Measurements from ENCODE around the gene AQP1.

Gene AQP1

GRCh38 chr7:30925117-30925516 lies 13.5 kb downstream of the AQP1 start:
- Histone ChIP-seq H2BK5ac (ENCODE audit: low read length) (no peak overlapping the region), H2BK15ac (ENCODE audit: low read length) (no peak overlapping the region), H2BK12ac (ENCODE audit: low read length) (no peak overlapping the region), H3K4me1 (ENCODE audit: control insufficient read depth in 2 of 2, insufficient read depth in 1 of 2, low read depth in 1 of 2, low read length in 2 of 2) (peaks cover 0 to 8% of the 10 kb centered on the region in 2 donors), H4K8ac (ENCODE audit: low read depth, low read length) (no peak overlapping the region), H2AK5ac (ENCODE audit: low read depth, low read length) (no peak overlapping the region), H3K79me1 (ENCODE audit: low read depth, low read length) (no peaks in the 10 kb centered on the region), H4K91ac (ENCODE audit: low read depth, low read length, poor library complexity) (no peak overlapping the region), H3K27ac (replicated peaks; ENCODE audit: low read length) (no peak overlapping the region), H2BK120ac (ENCODE audit: low read depth, low read length) (no peak overlapping the region), H3K27me3 (ENCODE audit: control insufficient read depth in 3 of 3, insufficient read depth in 3 of 3, low read depth in 1 of 3, low read length in 3 of 3) (peaks cover 0 to 3% (median 0%) of the 10 kb centered on the region in 3 experiments), H3K9ac (ENCODE audit: low read depth, low read length, poor library complexity) (no peak overlapping the region), H3K4me2 (ENCODE audit: insufficient read depth, low read length, poor library complexity, severe bottlenecking) (no peak overlapping the region), H3K18ac (ENCODE audit: low read length) (no peak overlapping the region), H3K36me3 (replicated peaks in 1 of 2; ENCODE audit: control insufficient read depth in 2 of 2, insufficient read depth in 2 of 2, low read length in 2 of 2) (no peaks in the 10 kb centered on the region), H2AFZ (ENCODE audit: low read length) (no peak overlapping the region), H3K4me3 (ENCODE audit: low read length in 2 of 2) (no peak overlapping the region), H3K23ac (ENCODE audit: low read depth, low read length, poor library complexity) (no peak overlapping the region), H3K9me3 (replicated peaks in 1 of 2; ENCODE audit: control insufficient read depth in 2 of 2, insufficient read depth in 1 of 2, low read depth in 1 of 2, low read length in 2 of 2) (peaks cover 3 to 8% of the 10 kb centered on the region in 2 donors), H3K14ac (ENCODE audit: low read length) (no peak overlapping the region), H3K4ac (ENCODE audit: low read length) (no peak overlapping the region)
- DNase-seq (ENCODE audit: low spot score), result no peak
- WGBS, 2 donors (ENCODE audit: extremely low coverage in 2 of 2, insufficient read length in 2 of 2, insufficient replicate concordance in 1 of 2), result no CpG with 5 or more reads among the region's 2 CpGs

GRCh38 chr7:30925913-30926312 lies 14.3 kb downstream of the AQP1 start:
- Histone ChIP-seq H3K9ac (ENCODE audit: low read depth, low read length, poor library complexity) (no peak overlapping the region), H3K23ac (ENCODE audit: low read depth, low read length, poor library complexity) (peak overlapping the region; percentile 58), H3K18ac (ENCODE audit: low read length) (no peak overlapping the region), H2AFZ (ENCODE audit: low read length) (no peak overlapping the region), H3K27ac (replicated peaks; ENCODE audit: low read length) (no peak overlapping the region), H2BK120ac (ENCODE audit: low read depth, low read length) (no peak overlapping the region), H3K79me1 (ENCODE audit: low read depth, low read length) (no peaks in the 10 kb centered on the region), H3K27me3 (ENCODE audit: control insufficient read depth in 3 of 3, insufficient read depth in 3 of 3, low read depth in 1 of 3, low read length in 3 of 3) (peaks cover 0 to 3% (median 0%) of the 10 kb centered on the region in 3 experiments), H4K8ac (ENCODE audit: low read depth, low read length) (no peak overlapping the region), H3K4ac (ENCODE audit: low read length) (no peak overlapping the region), H2BK12ac (ENCODE audit: low read length) (no peak overlapping the region), H4K91ac (ENCODE audit: low read depth, low read length, poor library complexity) (no peak overlapping the region), H3K4me1 (ENCODE audit: control insufficient read depth in 2 of 2, insufficient read depth in 1 of 2, low read depth in 1 of 2, low read length in 2 of 2) (peaks cover 0 to 8% of the 10 kb centered on the region in 2 donors), H3K36me3 (replicated peaks in 1 of 2; ENCODE audit: control insufficient read depth in 2 of 2, insufficient read depth in 2 of 2, low read length in 2 of 2) (no peaks in the 10 kb centered on the region), H3K4me2 (ENCODE audit: insufficient read depth, low read length, poor library complexity, severe bottlenecking) (no peak overlapping the region), H3K9me3 (replicated peaks in 1 of 2; ENCODE audit: control insufficient read depth in 2 of 2, insufficient read depth in 1 of 2, low read depth in 1 of 2, low read length in 2 of 2) (peaks cover 3 to 8% of the 10 kb centered on the region in 2 donors), H3K4me3 (ENCODE audit: low read length in 2 of 2) (no peak overlapping the region), H3K14ac (ENCODE audit: low read length) (no peak overlapping the region), H2BK5ac (ENCODE audit: low read length) (no peak overlapping the region), H2AK5ac (ENCODE audit: low read depth, low read length) (no peak overlapping the region), H2BK15ac (ENCODE audit: low read length) (no peak overlapping the region)
- no CpG with 5 or more reads among the region's 5 CpGs for WGBS, 2 donors (ENCODE audit: extremely low coverage in 2 of 2, insufficient read length in 2 of 2, insufficient replicate concordance in 1 of 2)
- DNase-seq (ENCODE audit: low spot score), result no peak

- H3K18ac ChIP-seq (ENCODE audit: low read length), result no peak overlapping the region
- no peak overlapping the region for H2AFZ ChIP-seq (ENCODE audit: low read length)
- H3K14ac ChIP-seq (ENCODE audit: low read length), result no peak overlapping the region
- H2BK5ac ChIP-seq (ENCODE audit: low read length), result peak overlapping the region; percentile 70
- no peak overlapping the region for H3K4me2 ChIP-seq (ENCODE audit: insufficient read depth, low read length, poor library complexity, severe bottlenecking)
- no peak overlapping the region for H3K9ac ChIP-seq (ENCODE audit: low read depth, low read length, poor library complexity)
- H2AK5ac ChIP-seq (ENCODE audit: low read depth, low read length), result no peak overlapping the region
- H4K91ac ChIP-seq (ENCODE audit: low read depth, low read length, poor library complexity), result no peak overlapping the region
- H2BK120ac ChIP-seq (ENCODE audit: low read depth, low read length), result no peak overlapping the region
- no peak overlapping the region for H3K4ac ChIP-seq (ENCODE audit: low read length)
- no peak overlapping the region for H4K8ac ChIP-seq (ENCODE audit: low read depth, low read length)
- no peaks in the 10 kb centered on the region for H3K79me1 ChIP-seq (ENCODE audit: low read depth, low read length)
- H3K27me3 ChIP-seq (ENCODE audit: control insufficient read depth in 3 of 3, insufficient read depth in 3 of 3, low read depth in 1 of 3, low read length in 3 of 3), result peaks cover 0 to 3% (median 0%) of the 10 kb centered on the region in 3 experiments
- H3K9me3 ChIP-seq (replicated peaks in 1 of 2; ENCODE audit: control insufficient read depth in 2 of 2, insufficient read depth in 1 of 2, low read depth in 1 of 2, low read length in 2 of 2), result peaks cover 3 to 8% of the 10 kb centered on the region in 2 donors
- no peak overlapping the region for H3K27ac ChIP-seq (replicated peaks; ENCODE audit: low read length)
- H3K4me3 ChIP-seq (ENCODE audit: low read length in 2 of 2), result no peak overlapping the region
- no peak overlapping the region for H2BK15ac ChIP-seq (ENCODE audit: low read length)
- no peaks in the 10 kb centered on the region for H3K36me3 ChIP-seq (replicated peaks in 1 of 2; ENCODE audit: control insufficient read depth in 2 of 2, insufficient read depth in 2 of 2, low read length in 2 of 2)
- DNase-seq (ENCODE audit: low spot score), result no peak
- H3K23ac ChIP-seq (ENCODE audit: low read depth, low read length, poor library complexity), result no peak overlapping the region
- no peak overlapping the region for H2BK12ac ChIP-seq (ENCODE audit: low read length)
- no CpG with 5 or more reads among the region's 5 CpGs for WGBS, 2 donors (ENCODE audit: extremely low coverage in 2 of 2, insufficient read length in 2 of 2, insufficient replicate concordance in 1 of 2)
- peaks cover 0 to 8% of the 10 kb centered on the region in 2 donors for H3K4me1 ChIP-seq (ENCODE audit: control insufficient read depth in 2 of 2, insufficient read depth in 1 of 2, low read depth in 1 of 2, low read length in 2 of 2)
Measured at GRCh38 chr7:30926313-30926712, 14.7 kb downstream of the AQP1 start.

- Histone ChIP-seq H2BK120ac (ENCODE audit: low read depth, low read length) (no peak overlapping the region), H3K4me3 (ENCODE audit: low read length in 2 of 2) (no peak overlapping the region), H2BK15ac (ENCODE audit: low read length) (no peak overlapping the region), H3K14ac (ENCODE audit: low read length) (no peak overlapping the region), H3K79me1 (ENCODE audit: low read depth, low read length) (no peaks in the 10 kb centered on the region), H3K36me3 (replicated peaks in 1 of 2; ENCODE audit: control insufficient read depth in 2 of 2, insufficient read depth in 2 of 2, low read length in 2 of 2) (no peaks in the 10 kb centered on the region), H3K4me2 (ENCODE audit: insufficient read depth, low read length, poor library complexity, severe bottlenecking) (no peak overlapping the region), H3K4me1 (ENCODE audit: control insufficient read depth in 2 of 2, insufficient read depth in 1 of 2, low read depth in 1 of 2, low read length in 2 of 2) (peaks cover 0 to 8% of the 10 kb centered on the region in 2 donors), H3K27me3 (ENCODE audit: control insufficient read depth in 3 of 3, insufficient read depth in 3 of 3, low read depth in 1 of 3, low read length in 3 of 3) (peaks cover 0 to 3% (median 0%) of the 10 kb centered on the region in 3 experiments), H3K23ac (ENCODE audit: low read depth, low read length, poor library complexity) (no peak overlapping the region), H3K4ac (ENCODE audit: low read length) (no peak overlapping the region), H3K9me3 (replicated peaks in 1 of 2; ENCODE audit: control insufficient read depth in 2 of 2, insufficient read depth in 1 of 2, low read depth in 1 of 2, low read length in 2 of 2) (peaks cover 3 to 8% of the 10 kb centered on the region in 2 donors), H2BK5ac (ENCODE audit: low read length) (peak overlapping the region; percentile 70), H4K91ac (ENCODE audit: low read depth, low read length, poor library complexity) (no peak overlapping the region), H3K18ac (ENCODE audit: low read length) (peak overlapping the region; percentile 23), H3K9ac (ENCODE audit: low read depth, low read length, poor library complexity) (no peak overlapping the region), H4K8ac (ENCODE audit: low read depth, low read length) (no peak overlapping the region), H2AFZ (ENCODE audit: low read length) (no peak overlapping the region), H2BK12ac (ENCODE audit: low read length) (no peak overlapping the region), H2AK5ac (ENCODE audit: low read depth, low read length) (no peak overlapping the region), H3K27ac (replicated peaks; ENCODE audit: low read length) (no peak overlapping the region)
- no CpG with 5 or more reads among the region's 3 CpGs for WGBS, 2 donors (ENCODE audit: extremely low coverage in 2 of 2, insufficient read length in 2 of 2, insufficient replicate concordance in 1 of 2)
- no peak for DNase-seq (ENCODE audit: low spot score)
Measured at GRCh38 chr7:30927040-30927439, 15.4 kb downstream of the AQP1 start.

Data from neuronal stem cell (in vitro differentiated cells).